Tibial artery (tissue), 4 donors: ENCODE results near the gene CYB5R3.

ENCODE experiments used
- DNase-seq, 2 donors: peaks; one replicate each; pipeline ENCODE4 v3.0.0-alpha.2; 2019
- H3K27ac ChIP-seq, 2 donors: fragments of 200-600 bp; sonication (generic) in 1 of 2; 1 replicate in 1 of 2; 2 replicates in 1 of 2; pipeline ENCODE4 v1.5.1; 2018 to 2019; ENCODE audit warnings: mild to moderate bottlenecking in 1 of 2
- H3K27me3 ChIP-seq, 2 donors: fragments of 200-600 bp; sonication (generic) in 1 of 2; one replicate each; pipeline versions ENCODE4 v1.5.1 to v1.6.0; 2016 to 2019
- H3K36me3 ChIP-seq, 3 donors: fragments of 200-600 bp; sonication (generic) in 2 of 3; one replicate each; pipeline ENCODE4 v1.5.1; 2016 to 2019; ENCODE audit warnings: mild to moderate bottlenecking in 2 of 3
- H3K4me1 ChIP-seq, 4 donors: fragments of 200-600 bp; sonication (generic) in 2 of 4; 1 replicate in 3 of 4; 2 replicates in 1 of 4; pipeline ENCODE4 v1.5.1; 2016 to 2019
- H3K4me3 ChIP-seq, 2 donors: fragments of 200-600 bp; sonication (generic) in 1 of 2; 1 replicate in 1 of 2; 2 replicates in 1 of 2; pipeline ENCODE4 v1.5.1; 2018 to 2019; ENCODE audit warnings: mild to moderate bottlenecking in 2 of 2
- H3K9me3 ChIP-seq, 3 donors: fragments of 200-600 bp; sonication (generic) in 1 of 3; one replicate each; pipeline ENCODE4 v1.5.1; 2016 to 2019
- intact Hi-C: fragments of 100-400 bp; cut with DNase I; formaldehyde crosslinking; loops from one replicate; pipeline ENCODE4 v1.15.0; 2023; ENCODE audit warnings: low total_unique reads
- TF ChIP-seq, protein P1 (sequence below), 2 experiments: fragments of 200-600 bp in 1 of 2; fragments of 450-650 bp in 1 of 2; IDR thresholded peaks; one replicate each; pipeline ENCODE4 v1.5.1; 2017 to 2019; ENCODE audit warnings: antibody characterized with exemption in 2 of 2, mild to moderate bottlenecking in 1 of 2, moderate library complexity in 1 of 2

Gene CYB5R3

DNA sequence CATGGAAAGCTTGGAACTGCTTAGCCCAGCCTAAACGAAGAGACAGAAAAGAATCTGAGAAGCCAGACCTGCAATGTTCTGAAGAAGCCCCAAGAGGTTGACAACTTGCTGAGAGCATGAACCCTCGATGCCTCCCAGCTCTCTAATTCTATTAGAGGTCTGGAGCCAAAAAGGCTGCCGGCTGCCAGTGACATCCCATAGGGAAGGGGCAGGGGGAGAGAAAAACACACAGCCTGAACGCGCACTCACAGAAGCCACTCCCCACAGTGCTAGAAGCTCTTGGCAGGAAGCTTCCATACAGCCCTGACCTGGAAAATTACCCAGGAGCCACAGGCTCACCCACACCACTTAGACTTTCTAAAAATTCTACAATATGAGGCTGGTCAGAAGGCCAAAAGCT lies 52.9 kb downstream of the CYB5R3 start:
- TF ChIP-seq, protein P1, sequence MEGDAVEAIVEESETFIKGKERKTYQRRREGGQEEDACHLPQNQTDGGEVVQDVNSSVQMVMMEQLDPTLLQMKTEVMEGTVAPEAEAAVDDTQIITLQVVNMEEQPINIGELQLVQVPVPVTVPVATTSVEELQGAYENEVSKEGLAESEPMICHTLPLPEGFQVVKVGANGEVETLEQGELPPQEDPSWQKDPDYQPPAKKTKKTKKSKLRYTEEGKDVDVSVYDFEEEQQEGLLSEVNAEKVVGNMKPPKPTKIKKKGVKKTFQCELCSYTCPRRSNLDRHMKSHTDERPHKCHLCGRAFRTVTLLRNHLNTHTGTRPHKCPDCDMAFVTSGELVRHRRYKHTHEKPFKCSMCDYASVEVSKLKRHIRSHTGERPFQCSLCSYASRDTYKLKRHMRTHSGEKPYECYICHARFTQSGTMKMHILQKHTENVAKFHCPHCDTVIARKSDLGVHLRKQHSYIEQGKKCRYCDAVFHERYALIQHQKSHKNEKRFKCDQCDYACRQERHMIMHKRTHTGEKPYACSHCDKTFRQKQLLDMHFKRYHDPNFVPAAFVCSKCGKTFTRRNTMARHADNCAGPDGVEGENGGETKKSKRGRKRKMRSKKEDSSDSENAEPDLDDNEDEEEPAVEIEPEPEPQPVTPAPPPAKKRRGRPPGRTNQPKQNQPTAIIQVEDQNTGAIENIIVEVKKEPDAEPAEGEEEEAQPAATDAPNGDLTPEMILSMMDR (IDR thresholded peaks at IDR 0.05) = no peak

DNA sequence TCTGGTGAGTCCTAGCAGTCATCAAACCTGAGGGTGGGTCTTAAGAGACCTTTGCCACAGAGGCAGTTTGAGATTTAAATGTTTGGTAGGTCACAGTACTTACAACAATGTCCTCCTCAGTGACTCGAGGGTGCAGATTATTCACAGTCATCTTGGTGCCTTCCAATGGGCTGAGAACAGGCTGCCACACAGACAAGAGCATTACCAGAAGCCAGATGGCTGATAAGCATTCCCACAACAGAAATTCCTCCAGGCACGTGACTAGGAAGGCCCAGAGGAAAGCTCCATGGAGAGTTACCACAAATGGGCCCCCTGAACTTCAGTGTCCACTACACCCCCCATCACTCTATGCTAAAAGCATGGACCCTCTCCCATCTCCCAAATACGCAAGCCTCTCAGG lies 53.8 kb downstream of the CYB5R3 start:
- Histone ChIP-seq H3K27ac (no peak overlapping the region), H3K27me3 (no peaks in the 10 kb centered on the region), H3K4me3 (no peak overlapping the region), H3K4me1 (no peaks in the 10 kb centered on the region), H3K9me3 (no peaks in the 10 kb centered on the region), H3K36me3 (peaks cover 90 to 99% (median 96%) of the 10 kb centered on the region in 3 donors)
- no peak for DNase-seq
- TF ChIP-seq, protein P1 (IDR thresholded peaks at IDR 0.05) = no peak
- intact Hi-C loops = no loop called here

More for the DNA sequence above, 52.9 kb downstream of the CYB5R3 start:
- no peak for DNase-seq
- Histone ChIP-seq H3K4me1 (no peaks in the 10 kb centered on the region), H3K4me3 (no peak overlapping the region), H3K9me3 (no peaks in the 10 kb centered on the region), H3K27ac (no peak overlapping the region), H3K36me3 (peaks cover 91 to 99% (median 98%) of the 10 kb centered on the region in 3 donors), H3K27me3 (no peaks in the 10 kb centered on the region)
- intact Hi-C loops = no loop called here

DNA sequence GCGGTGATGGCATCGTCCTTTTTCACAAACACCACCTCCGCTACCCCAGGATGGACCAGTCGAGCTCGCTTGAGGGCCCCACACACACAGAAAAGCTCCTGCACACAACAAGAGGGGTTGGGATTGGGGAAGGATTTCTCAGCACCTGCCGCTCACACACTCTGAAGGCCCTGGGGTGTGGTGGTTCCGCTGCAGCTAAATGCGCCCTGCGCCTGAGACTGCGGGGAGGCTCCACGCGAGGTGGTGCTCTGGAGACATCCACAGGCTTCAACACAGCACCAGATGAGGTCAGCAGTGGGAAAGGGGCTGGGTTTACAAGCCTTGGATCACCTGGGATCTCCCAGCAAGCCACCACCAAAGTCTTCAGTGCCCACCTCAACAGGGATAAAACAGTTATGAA lies 57.2 kb downstream of the CYB5R3 start:
- Histone ChIP-seq H3K36me3 (peaks cover 88 to 97% (median 88%) of the 10 kb centered on the region in 3 donors), H3K27ac (no peak overlapping the region), H3K9me3 (no peaks in the 10 kb centered on the region), H3K4me1 (no peaks in the 10 kb centered on the region), H3K27me3 (no peaks in the 10 kb centered on the region), H3K4me3 (no peak overlapping the region)
- intact Hi-C loops = no loop called here
- TF ChIP-seq, protein P1 (IDR thresholded peaks at IDR 0.05) = no peak
- no peak for DNase-seq

DNA sequence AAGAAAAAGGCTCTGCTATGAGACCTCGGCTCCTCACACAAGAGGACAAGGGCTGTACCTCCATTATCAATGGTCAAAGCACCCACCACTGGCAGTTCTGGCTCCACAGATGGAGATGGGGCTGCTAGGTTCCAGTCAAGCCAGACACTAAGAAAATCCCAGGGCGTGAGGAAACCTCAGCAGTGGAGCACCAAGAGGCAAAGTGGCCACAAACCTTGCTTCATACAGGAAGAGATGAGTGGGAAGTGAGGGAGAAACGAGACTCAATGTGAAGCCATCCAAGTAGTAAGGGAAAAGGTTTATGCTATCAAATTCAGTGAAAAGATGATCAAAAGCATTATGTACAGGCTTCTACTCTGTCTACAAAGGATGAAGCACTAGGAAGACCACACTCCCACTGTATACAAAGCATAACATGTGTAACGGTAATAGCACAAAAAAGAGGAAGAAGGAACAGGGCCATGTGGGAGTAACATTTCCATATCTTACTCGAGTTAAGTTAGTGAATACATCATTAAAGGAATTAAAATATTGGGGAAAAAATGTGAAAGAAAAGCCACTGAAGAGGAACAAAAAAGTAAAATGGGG lies 61.5 kb downstream of the CYB5R3 start:
- H3K27ac ChIP-seq = no peak overlapping the region
- H3K4me3 ChIP-seq = no peak overlapping the region
- no peaks in the 10 kb centered on the region for H3K27me3 ChIP-seq
- intact Hi-C loops = no loop called here
- no peak for DNase-seq
- peaks cover 0 to under 1% (median 0%) of the 10 kb centered on the region in 4 donors for H3K4me1 ChIP-seq
- TF ChIP-seq, protein P1 (IDR thresholded peaks at IDR 0.05) = no peak
- peaks cover 78 to 97% (median 83%) of the 10 kb centered on the region in 3 donors for H3K36me3 ChIP-seq
- H3K9me3 ChIP-seq = no peaks in the 10 kb centered on the region

DNA sequence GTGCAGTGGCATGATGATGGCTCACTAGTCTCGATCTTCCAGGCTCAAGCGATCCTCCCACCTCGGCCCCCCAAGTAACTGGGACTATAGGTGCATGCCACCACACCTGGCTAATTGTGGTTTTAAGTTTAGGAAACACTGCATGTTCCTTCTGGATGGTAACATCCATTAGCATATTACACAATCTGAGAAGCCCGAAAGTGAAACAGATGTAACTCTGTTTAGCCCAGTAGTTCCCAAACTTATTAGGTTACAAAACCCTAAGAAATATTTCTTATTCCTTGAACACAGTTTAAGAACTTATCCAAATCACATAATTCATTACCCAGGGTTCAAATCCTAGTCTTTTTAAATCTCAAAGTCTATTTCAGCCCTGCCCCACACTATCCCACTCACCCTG lies 62.8 kb downstream of the CYB5R3 start:
- no peak overlapping the region for H3K27ac ChIP-seq
- no peaks in the 10 kb centered on the region for H3K9me3 ChIP-seq
- peaks cover 65 to 87% (median 70%) of the 10 kb centered on the region in 3 donors for H3K36me3 ChIP-seq
- H3K4me3 ChIP-seq = no peak overlapping the region
- no peaks in the 10 kb centered on the region for H3K27me3 ChIP-seq
- TF ChIP-seq, protein P1 (IDR thresholded peaks at IDR 0.05) = no peak
- H3K4me1 ChIP-seq = peaks cover 0 to 8% (median 4%) of the 10 kb centered on the region in 4 donors
- intact Hi-C loops = no loop called here
- DNase-seq = no peak
